DOHH2 (cell line): Measurements from ENCODE around the gene GDI1.

ENCODE experiments used
- H3F3A ChIP-seq: fragments of 200-600 bp; sonication (generic), shearing (Covaris generic); 2 replicates; pipeline ENCODE4 v1.6.0; 2016; ENCODE audit warnings: antibody characterized with exemption, mild to moderate bottlenecking; ENCODE audit not compliant: control insufficient read depth, insufficient read depth
- H3K27ac ChIP-seq: fragments of 200-600 bp; sonication (generic); 2 replicates; pipeline ENCODE4 v1.5.1; 2014; ENCODE audit warnings: low read depth, mild to moderate bottlenecking, low read length, moderate library complexity
- H3K27me3 ChIP-seq: fragments of 200-600 bp; sonication (generic); 2 replicates; pipeline ENCODE4 v1.6.1; 2014; ENCODE audit warnings: mild to moderate bottlenecking, low read length, mixed read lengths; ENCODE audit not compliant: control insufficient read depth
- H3K36me3 ChIP-seq: fragments of 200-600 bp; sonication (generic); 2 replicates; pipeline ENCODE4 v1.6.1; 2014; ENCODE audit warnings: mild to moderate bottlenecking, low read length, moderate library complexity, mixed read lengths; ENCODE audit not compliant: control insufficient read depth
- H3K4me1 ChIP-seq: fragments of 200-600 bp; sonication (generic); 2 replicates; pipeline ENCODE4 v1.6.1; 2014; ENCODE audit warnings: mild to moderate bottlenecking, low read length, mixed read lengths; ENCODE audit not compliant: control insufficient read depth
- H3K4me2 ChIP-seq: fragments of 200-600 bp; sonication (generic); 2 replicates; pipeline ENCODE4 v1.6.0; 2014; ENCODE audit warnings: mild to moderate bottlenecking, low read length, moderate library complexity
- H3K4me3 ChIP-seq: fragments of 200-600 bp; sonication (generic); 2 replicates; pipeline ENCODE4 v1.5.1; 2014; ENCODE audit warnings: mild to moderate bottlenecking, low read length, mixed read lengths
- H3K79me2 ChIP-seq: fragments of 200-600 bp; sonication (generic); 2 replicates; pipeline ENCODE4 v1.6.1; 2014; ENCODE audit warnings: mild to moderate bottlenecking, low read length, mixed read lengths; ENCODE audit not compliant: control insufficient read depth
- H3K9me2 ChIP-seq: fragments of 200-600 bp; sonication (generic); replicated peaks from 2 replicates; pipeline ENCODE4 v1.6.1; 2014; ENCODE audit warnings: mild to moderate bottlenecking, low read length, mixed read lengths; ENCODE audit not compliant: control insufficient read depth
- H3K9me3 ChIP-seq: fragments of 200-600 bp; sonication (generic); 2 replicates; pipeline ENCODE4 v1.6.1; 2014; ENCODE audit warnings: antibody characterized with exemption, low read length, mixed read lengths; ENCODE audit not compliant: control insufficient read depth, insufficient read depth
- H4K20me1 ChIP-seq: fragments of 200-600 bp; sonication (generic); 2 replicates; pipeline ENCODE4 v1.6.0; 2014; ENCODE audit warnings: low read depth, mild to moderate bottlenecking, antibody characterized with exemption, low read length, moderate library complexity; ENCODE audit not compliant: control insufficient read depth, insufficient read depth
- CTCF ChIP-seq: fragments of 200-600 bp; sonication (generic); IDR thresholded peaks from one replicate; pipeline ENCODE4 v1.5.1; 2014; ENCODE audit warnings: antibody characterized with exemption, mild to moderate bottlenecking, low read depth, low read length; ENCODE audit not compliant: poor library complexity, severe bottlenecking
- EZH2phosphoT487 ChIP-seq: fragments of 200-600 bp; sonication (generic); IDR thresholded peaks from 2 replicates; pipeline ENCODE4 v1.6.1; 2017; ENCODE audit warnings: borderline replicate concordance, mild to moderate bottlenecking, antibody characterized with exemption, low read length, moderate library complexity, mixed read lengths

The GDI1 gene

GRCh38 chrX:154409222-154409871, 27.6 kb upstream of the GDI1 start, which contains the start of gene DNASE1L1:
Gene DNASE1L1 (minus strand): TSS chrX:154409254. CDS start chrX:154405568, 3,686 bp downstream.
- Histone ChIP-seq H3K36me3 (no peaks in the 10 kb centered on the region), H3K9me3 (no peaks in the 10 kb centered on the region), H3K9me2 (no peaks in the 10 kb centered on the region), H3F3A (no peaks in the 10 kb centered on the region), H4K20me1 (no peaks in the 10 kb centered on the region), H3K27me3 (no peaks in the 10 kb centered on the region), H3K27ac (no peak within 1 kb of the TSS), H3K79me2 (peaks cover 10% of the 10 kb centered on the region; the same call in 1 of the 2 replicates), H3K4me2 (peak within 1 kb of the TSS; percentile 34), H3K4me1 (peaks cover 14% of the 10 kb centered on the region), H3K4me3 (no peak within 1 kb of the TSS)
- no peak for TF ChIP-seq EZH2phosphoT487
- TF ChIP-seq CTCF: no peak

- no peaks in the 10 kb centered on the region for H3K9me3 ChIP-seq
- H3K9me2 ChIP-seq: no peaks in the 10 kb centered on the region
- peak overlapping the region; percentile 87 for H3K4me3 ChIP-seq
- H3F3A ChIP-seq: no peaks in the 10 kb centered on the region
- H3K79me2 ChIP-seq: peaks cover 10% of the 10 kb centered on the region; the same call in 1 of the 2 replicates
- TF ChIP-seq CTCF: no peak
- TF ChIP-seq EZH2phosphoT487: no peak
- peak overlapping the region; percentile 75 for H3K27ac ChIP-seq
- peak overlapping the region; percentile 91 for H3K4me2 ChIP-seq
- peaks cover 14% of the 10 kb centered on the region for H3K4me1 ChIP-seq
- no peaks in the 10 kb centered on the region for H4K20me1 ChIP-seq
- no peaks in the 10 kb centered on the region for H3K36me3 ChIP-seq
- no peaks in the 10 kb centered on the region for H3K27me3 ChIP-seq
Observed at GRCh38 chrX:154411981-154412340, 25.0 kb upstream of the GDI1 start.

GRCh38 chrX:154412468-154412867, 24.5 kb upstream of the GDI1 start:
- peak overlapping the region; percentile 87 for H3K4me3 ChIP-seq
- H3K4me2 ChIP-seq: peak overlapping the region; percentile 91
- no peaks in the 10 kb centered on the region for H4K20me1 ChIP-seq
- TF ChIP-seq CTCF: no peak
- TF ChIP-seq EZH2phosphoT487: no peak
- peaks cover 10% of the 10 kb centered on the region; the same call in 1 of the 2 replicates for H3K79me2 ChIP-seq
- H3K4me1 ChIP-seq: peaks cover 14% of the 10 kb centered on the region
- no peaks in the 10 kb centered on the region for H3K9me2 ChIP-seq
- no peaks in the 10 kb centered on the region for H3K9me3 ChIP-seq
- H3K36me3 ChIP-seq: no peaks in the 10 kb centered on the region
- H3F3A ChIP-seq: no peaks in the 10 kb centered on the region
- no peaks in the 10 kb centered on the region for H3K27me3 ChIP-seq
- H3K27ac ChIP-seq: peak overlapping the region; percentile 26
